NCI-H1092 (cell line): ENCODE measurements around the gene GRIK4.

ENCODE experiments used
- DNase-seq: peaks from one replicate; lab custom pipeline; 2025; lab: John Stamatoyannopoulos, UW

Gene GRIK4

DNA sequence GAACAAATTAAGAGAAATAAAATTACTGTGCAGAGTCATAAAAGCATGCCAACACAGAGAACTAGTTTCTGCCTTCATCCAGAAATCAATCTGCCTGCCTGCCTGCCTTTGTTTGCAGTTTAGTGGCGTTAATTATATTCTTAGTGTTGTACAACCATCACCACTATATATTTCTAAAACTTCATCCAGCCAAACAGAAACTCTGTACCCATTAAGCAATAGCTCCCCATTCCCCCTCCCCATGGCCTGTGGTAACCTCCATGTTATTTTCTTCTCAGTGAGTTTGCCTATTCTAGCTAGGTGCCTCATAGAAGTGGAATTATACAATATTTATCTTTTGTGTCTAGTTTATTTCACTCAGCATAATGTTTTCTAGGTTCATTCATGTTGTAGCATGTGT lies 329.1 kb downstream of the GRIK4 start:
- no peak for DNase-seq

DNA sequence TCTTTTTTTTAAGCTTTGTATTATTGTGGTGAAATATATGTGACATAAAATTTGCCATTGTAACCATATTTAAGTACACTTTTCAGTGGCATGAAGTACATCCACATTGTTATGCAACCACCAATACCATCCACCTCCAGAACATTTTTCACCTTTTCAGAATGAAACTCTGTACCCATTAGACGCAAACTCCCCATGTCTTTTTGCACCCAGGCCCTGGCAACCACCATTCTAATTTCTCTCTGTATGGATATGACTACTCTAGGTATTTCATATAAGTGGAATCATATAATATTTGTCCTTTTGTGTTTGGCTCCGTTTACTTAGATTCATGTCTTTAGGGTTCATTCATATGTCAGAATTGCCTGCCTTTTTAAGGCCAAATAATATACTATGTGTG lies 329.5 kb downstream of the GRIK4 start:
- no peak for DNase-seq

DNA sequence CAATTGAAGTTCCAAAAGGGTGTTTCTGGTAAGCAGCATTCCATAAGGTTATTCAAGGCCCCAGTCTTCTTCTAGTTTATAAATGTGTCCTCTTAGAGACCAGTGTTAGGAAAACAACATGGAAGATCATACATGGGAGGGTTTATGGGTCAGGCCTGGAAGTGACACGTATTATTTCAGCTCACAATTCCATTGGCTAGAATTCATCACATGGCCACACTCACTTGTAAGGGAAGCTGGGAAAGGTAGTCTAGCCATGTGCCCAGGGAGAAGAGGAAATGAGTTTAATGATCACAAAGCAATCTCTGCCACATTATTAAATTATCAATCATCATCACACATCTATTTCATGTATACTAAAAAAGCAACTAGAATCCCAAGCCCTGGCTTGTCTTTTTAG lies 330.6 kb downstream of the GRIK4 start:
- DNase-seq = no peak

DNA sequence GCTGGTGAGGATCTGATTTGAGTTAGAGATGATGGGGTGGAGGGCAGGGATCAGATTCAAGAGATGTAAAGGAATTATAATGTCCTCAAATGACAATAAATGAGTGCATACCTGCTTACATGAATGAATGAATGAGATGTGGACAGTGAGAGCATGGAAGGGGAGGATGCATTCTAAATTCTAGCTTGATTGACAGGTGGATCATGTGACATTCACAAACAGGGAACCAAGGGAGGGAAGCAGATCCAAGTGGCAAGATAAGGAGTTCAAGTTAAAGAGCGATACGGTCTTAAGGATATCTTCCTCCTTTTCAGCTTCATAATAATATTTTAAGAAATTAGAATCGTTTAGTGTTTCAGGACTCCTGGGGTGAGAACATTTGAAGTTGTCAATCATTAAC lies 341.9 kb downstream of the GRIK4 start:
- no peak for DNase-seq

DNA sequence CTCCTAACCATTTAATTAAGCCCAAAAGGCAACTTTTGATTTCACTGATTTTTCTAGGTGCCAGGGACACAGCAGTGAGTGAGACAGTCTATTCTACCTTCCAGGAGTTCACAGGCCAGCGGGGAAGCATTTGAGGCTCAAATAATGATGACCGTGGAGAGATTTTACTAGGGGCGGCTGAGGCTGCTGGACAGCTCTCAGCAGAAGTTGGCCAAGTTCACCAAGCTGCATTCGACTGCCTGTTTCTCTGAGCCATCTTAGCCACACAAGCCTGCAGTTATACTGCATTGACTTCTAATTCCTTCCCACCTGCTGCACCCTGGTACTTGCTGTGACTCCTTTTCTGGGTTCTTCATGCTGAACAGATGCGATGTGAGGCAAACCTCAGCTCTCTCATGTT lies 343.4 kb downstream of the GRIK4 start:
- DNase-seq = no peak

DNA sequence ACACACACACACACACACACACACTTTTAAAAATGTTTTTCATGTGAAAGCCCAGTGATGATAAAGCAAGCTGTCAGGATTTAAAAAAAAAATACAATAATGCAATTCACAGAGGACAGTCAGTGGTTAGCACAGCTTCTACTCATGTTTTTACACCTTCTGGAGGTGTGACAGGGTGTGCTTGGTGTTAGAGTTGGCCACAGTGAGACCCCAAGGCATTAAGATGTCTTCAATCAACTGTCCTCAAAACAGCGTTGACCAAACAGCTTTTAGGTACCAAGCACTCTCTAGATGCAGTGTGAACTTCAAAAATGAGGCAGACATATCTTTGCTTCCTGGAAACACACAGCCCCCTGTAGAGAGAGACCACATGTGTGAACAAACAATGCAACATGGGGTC lies 346.0 kb downstream of the GRIK4 start:
- DNase-seq = no peak

DNA sequence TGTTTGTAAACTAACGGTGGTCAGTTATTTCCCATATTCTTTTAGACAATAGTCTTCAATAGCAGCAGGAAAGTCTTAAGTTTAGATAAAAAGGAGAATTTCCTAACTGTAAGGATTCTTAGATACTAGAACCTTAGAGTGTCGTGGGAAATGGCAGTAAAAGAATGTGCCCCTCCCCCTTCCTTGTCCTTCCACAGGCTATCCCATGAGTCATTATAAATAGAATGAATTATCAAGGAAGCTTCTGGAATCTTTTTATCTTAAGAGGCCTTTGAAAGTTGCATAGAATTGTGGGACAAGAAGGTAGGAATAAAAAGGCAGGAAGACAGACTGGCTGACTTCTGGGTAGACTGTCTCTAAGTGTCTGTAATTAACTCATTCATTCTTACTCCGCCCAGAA lies 347.2 kb downstream of the GRIK4 start:
- no peak for DNase-seq

DNA sequence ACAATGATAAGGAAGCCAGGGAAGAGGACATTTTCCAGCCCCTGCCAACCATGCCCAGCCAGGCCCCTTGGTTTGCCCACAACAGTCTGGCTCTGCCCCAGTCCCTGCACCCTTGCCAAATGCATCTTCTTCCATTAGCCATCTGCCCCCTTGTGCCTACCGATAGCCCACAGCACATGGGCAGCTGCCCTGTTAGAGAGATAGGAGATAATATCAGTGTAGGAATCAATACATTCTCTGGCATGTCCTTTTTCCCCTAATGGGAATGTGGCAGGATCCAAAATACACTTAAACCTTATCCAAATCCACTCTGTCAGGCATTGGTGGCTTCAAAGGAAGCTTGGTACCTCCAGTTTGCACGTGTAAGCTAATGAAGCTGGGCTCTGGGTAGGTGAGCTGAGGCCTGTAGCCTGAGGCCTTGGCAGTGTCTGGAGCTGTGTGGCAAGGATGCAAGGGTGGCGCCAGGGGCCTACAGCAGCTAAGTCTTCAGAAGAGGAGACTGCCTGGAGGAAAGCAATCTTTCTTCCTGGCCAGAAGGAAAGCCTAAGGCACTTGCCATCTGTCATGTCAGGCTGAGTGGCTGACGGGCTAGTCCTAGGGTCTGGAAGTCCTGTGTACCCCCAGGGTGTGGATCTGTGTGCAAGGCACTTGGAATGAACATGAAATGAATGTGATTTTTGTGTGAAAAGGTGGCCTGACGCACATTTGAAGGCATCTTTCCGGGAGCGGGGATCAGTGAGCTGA lies 348.2 kb downstream of the GRIK4 start:
- no peak for DNase-seq

DNA sequence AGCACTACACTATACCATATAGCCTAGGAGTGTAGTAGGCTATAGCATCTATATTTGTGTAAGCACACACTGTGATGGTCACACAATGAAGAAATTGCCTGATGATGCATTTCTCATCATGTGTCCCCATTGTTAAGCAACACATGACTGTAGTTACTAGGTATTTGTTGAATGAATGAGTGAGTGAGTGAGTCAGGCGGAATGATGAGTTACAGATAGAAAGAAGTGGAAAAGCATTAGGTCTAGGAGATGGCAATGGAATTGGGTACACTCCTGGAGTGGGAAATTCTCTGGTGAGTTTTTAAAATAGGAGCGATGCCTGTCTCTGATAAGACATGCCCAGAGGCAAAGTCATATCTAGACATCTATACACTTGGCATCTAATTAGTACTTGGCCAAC lies 351.8 kb downstream of the GRIK4 start:
- DNase-seq = no peak

DNA sequence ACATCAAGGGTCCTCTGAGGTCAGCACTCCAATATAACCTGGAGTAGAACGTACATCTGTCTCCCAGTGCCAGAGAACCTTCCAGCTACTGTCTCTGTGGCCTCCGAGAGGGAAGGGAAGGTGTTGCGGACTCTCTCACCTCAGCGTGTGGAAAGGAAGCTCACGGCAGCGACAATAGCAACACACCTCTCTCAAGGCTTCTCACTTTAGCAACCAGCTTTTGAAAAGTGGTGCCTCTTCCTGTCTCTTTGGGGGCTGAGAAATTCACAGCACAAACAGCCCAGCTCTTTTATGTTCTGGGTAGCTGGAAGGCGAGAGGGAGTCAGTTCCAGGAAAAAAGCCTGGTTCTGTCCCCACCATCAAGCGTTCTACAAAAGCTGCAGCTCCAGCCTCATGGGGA lies 355.5 kb downstream of the GRIK4 start:
- DNase-seq = no peak

DNA sequence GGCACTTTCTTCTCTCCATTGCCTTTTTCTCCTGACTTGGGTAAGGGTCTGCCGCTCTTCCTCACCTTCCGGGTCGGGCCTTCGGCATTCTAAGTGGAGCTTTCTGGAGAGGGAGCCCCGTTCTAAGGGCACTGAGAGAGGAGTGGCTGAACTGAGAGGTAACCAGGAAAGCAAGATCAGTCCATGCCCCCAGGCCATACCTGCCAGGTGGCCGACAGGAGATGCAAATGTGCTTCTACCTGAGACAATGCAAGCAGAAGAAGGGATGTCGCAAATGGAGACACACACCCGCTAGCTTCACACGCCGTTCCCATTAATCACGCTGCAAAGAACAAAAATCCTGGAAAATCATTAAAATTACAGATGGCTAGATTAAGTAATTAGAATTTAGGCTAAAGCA lies 356.0 kb downstream of the GRIK4 start:
- no peak for DNase-seq

DNA sequence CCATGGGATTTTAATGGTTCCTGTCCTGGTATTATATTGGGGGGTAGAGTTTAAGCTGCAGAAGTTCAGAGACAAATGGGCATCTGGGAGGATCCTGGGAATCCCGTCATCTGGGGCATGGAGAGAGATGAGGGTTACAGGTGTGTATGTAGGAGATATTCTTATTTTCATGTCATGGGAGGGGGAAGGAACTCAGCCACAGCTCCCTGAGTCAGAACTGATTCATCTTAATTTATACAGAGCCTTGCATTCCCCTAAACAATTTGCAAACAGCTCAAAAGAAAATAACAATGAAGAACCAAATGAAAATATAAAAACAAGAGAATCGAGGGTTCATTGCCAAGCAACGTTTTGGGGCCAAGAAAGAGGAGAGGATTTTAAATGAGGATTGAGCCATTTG lies 356.4 kb downstream of the GRIK4 start:
- DNase-seq = no peak

DNA sequence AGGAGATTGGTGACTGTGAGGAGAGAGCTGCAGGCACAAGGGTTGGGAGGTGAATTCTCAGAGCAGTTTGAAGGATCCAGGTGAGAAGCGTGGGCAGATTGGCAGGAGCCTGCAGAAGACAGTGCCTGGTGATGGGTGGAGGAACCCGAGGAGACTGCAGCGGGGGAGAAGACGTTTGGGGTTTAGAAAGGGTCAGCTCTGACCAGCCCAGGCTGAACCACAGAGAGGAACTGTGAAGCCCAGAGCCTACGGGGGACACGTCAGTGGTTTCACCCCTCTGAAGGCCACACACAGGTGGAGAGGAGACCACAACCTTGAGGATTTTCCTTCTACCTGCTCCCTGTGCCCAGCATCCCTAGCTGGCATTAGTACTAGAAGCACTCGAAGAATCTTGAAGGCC lies 357.5 kb downstream of the GRIK4 start:
- DNase-seq = no peak

DNA sequence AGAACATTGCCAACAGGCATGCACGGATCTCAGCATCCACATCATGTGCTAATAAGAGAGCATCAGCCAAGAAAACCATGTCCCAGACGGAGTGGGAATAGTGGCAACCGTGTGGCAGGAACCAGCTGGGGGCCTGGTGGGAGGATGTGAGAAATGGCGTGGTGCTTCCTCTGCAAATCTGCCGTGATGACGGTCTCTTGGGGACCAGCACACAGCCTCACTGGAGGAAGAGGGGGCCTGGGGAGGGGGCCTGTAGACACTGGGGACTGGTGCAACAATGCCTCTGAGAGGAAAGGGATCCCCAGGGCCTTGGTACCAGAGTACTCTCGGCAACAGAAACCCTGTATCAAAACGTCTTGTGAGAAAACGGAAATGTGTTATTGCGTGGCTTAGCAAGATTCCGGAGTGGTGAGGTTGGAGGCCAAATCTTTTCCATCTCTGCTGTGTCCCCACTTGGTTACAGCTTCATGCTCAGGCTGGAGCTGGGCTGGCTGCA lies 358.0 kb downstream of the GRIK4 start:
- DNase-seq = no peak

DNA sequence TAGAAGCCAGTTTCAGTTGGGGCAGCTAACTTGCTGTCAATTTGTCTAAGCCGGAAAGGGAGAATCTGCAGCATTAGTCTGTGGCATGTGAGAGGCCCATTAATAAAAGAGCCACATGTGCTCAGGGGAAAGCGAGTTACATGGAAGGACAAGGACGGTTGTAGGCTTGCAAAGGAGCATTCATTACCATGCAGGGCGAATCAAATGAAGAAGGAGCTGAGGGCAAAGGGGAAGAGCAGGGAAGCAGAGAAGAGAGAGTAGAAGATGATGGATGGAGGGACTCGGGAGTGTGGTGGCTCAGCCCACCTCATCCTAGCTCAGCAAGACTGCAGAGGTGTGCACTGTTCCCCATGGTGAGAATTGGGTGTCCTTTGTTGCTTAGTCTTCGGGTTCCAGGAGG lies 359.6 kb downstream of the GRIK4 start:
- no peak for DNase-seq

DNA sequence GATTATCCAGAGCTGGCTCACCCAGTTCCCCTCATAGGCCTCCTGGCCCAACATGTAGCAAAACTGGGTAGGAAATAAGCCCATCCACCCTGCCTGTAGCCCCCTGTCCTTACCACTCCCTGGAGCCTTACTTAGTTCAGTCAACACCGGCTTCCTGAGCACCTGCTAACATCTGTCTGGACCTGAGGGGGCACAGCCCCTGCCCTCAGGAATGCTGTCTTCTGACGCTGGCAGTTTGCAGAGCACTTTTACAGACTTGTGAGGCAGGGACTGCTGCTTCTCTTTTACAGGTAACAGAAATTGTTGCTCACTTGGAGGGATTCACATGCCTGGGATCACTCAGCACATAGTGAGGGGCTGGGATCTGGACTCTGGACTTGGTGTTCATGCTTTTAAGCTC lies 360.4 kb downstream of the GRIK4 start:
- no peak for DNase-seq

DNA sequence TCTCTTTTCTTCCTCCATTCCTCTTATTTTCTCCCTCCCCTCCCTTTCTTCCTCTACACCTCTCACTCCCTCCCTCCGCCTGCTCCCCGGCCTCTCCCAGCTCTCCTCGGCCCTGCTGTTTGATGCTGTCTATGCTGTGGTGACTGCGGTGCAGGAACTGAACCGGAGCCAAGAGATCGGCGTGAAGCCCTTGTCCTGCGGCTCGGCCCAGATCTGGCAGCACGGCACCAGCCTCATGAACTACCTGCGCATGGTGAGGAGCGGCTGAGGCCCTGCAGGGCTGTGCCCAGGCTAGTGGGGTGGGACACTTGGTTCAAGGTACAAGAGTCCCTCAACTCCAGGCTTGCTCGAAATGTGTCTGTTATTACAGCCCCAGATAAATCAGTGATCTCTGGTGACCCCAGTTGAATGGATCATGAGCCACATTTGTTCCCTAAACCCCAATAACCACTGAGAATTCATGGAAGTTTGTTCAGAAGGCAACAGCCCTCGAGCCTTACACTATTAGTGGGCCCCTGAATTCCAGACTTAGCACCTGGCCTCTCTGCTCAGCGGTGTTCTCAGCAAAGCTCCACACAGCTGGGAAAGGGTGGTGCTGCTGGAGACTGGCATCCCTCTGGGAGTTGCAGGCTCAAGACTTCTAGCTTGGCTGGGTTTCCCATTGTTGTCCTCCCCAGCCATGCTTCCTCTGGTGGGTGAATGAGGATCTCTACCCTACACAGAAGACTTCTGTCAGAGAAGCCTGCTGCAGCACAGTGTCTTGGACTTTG lies 362.6 kb downstream of the GRIK4 start:
- no peak for DNase-seq

DNA sequence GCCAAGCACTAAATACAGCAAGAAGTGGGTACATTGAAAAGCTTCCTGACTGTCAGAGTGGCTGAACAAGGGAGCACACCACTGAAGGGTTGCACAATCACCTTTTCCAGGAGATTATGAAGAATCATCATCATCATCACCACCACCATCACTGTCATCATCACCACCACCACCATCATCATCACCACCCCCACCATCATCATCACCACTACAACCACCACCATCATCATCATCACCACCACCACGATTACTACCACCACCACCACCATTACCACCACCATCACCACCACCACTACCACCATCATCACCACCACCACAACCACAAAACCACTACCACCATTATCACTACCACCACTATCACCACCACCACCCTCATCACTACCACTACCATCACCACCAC lies 364.4 kb downstream of the GRIK4 start:
- DNase-seq = no peak

DNA sequence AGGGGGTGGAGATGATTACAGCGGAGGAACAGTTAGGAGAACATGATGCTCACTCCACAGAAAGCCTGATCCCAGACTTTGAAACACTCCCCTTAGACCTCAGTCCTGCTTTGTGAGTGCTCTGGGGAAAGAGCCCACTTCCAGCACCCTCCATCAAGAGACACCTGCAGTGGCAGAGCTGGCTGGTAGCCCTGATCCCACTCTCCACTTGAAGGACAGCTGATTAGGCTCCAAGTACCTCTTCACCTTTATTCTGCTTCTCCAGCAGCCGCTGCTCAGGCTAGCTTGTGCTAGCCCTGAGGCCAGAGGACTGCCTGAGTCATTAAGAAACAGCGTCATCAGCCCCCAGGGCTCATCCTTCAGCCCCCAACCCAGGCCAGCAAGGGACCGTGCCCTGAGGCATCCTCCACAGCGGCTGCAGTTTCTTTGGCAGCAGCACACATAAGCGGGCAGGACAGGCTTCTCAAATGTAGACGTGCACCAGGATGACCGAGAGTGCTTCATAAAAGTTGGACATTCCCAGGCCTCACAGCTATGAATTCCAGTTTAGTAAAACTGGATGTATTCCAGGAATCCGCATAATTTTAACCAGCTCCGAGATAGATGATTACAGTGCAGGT lies 366.3 kb downstream of the GRIK4 start:
- DNase-seq = peak; percentile 95

DNA sequence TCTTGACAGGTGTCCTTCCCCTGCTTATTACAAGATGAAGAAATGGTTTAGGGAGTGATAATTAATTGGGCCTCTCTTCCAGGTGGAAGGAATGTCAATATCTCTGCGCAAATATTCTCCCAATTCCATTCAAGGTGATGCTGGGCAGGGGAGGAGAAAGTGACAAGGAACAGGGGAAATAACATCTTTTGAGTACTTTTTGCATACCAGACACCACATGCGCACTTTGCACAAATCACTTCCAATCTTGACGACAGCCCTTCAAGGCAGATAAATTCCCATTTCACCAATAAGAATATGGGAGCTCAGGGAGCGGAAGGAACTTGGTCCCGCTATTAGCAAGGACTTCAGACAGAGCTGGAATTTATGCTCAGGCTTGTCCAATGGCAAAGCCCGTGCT lies 367.2 kb downstream of the GRIK4 start:
- DNase-seq = no peak

DNA sequence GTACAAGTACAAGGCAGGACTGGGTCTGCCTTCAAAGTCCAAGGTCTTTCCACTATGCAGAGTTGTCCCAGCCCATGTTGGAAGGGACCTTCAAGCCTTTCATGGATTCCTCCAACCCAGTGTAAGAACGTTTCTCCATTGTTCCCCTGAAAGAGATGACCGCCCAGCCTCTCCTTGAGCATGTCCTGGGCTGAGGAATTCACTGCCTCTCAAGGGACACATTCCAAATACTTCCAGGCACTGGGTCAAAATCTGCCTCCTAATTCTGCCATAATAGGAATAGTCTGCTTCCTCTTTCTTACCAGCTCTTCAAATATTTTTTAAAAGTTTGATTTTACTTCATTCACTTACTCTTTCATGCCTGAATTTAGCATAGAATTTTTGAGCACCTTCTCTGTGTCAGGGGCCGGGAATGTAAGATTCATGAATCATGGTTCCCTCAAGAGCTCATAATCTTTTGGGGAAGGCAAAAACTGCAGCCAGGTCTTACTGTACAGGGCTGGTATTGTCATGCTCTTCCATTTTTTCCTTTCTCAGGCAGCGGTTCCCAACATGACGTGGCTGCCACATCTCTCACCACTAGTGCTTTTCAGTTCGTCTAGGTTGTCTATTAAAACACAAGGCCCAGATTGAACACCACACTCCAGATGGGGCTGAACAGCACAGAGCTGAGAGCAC lies 369.1 kb downstream of the GRIK4 start:
- no peak for DNase-seq

DNA sequence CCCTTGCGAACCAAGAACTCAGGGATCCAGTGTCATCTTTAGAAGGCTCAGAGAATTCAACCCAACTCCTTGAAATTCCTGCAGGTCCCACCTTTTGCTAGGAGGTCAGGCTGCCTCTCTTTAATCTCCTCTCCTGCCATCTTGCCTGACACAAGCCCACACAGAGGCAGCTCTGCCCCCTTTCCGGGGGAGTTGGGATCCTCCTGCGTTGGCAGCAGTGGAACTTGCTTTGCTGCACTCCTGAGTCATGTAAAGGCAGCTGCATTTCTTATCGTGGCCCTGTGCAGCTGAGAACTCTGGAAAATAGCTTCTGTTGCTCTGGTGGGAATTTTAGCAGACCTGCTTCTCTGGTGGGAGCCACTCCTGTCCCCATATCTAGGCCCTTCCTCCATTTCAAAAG lies 370.0 kb downstream of the GRIK4 start:
- DNase-seq = no peak

DNA sequence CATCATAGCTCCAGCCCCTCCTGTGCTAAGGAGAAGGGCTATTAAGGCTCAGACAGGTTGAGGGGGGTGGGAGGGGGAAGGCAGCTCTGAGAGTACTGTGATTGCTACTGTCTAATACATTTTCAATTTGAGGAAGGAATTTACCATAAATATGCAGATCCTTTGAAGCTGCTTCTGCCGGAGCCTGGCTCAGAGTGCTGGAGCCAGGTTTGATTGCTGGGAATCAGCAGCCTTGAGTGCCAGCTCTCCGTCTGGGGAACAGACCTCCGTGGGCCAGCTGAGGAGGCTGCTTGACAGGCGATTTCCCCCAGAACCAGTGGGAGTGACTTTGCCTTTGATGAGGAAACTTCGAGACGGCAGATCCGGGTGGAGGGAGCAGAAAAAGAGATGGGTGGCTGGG lies 370.6 kb downstream of the GRIK4 start:
- DNase-seq = no peak
